NCI-H1048 (cell line): ENCODE results near the gene MPPED1.

Experiments
- DNase-seq: peaks from one replicate; lab custom pipeline; 2025; lab: John Stamatoyannopoulos, UW

The MPPED1 gene

DNA sequence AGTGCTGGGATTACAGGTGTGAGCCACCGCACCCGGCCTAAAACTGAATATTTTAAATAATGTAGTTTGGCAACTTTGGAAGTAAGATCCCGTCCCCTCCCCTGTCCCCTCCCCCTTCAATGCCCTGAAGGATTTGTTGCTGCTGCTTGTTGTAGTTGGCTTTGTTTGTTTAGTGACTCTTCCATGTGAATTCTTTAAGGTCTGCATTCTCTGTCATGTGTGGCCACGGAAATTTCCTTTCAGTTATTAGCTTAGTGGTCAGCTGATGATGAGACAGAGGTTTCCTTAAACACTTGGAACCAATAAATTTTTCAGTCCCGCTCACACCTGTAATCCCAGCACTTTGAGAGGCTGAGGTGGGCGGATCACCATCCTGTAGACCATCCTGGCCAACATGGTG lies 109.9 kb downstream of the MPPED1 start:
- no peak for DNase-seq

DNA sequence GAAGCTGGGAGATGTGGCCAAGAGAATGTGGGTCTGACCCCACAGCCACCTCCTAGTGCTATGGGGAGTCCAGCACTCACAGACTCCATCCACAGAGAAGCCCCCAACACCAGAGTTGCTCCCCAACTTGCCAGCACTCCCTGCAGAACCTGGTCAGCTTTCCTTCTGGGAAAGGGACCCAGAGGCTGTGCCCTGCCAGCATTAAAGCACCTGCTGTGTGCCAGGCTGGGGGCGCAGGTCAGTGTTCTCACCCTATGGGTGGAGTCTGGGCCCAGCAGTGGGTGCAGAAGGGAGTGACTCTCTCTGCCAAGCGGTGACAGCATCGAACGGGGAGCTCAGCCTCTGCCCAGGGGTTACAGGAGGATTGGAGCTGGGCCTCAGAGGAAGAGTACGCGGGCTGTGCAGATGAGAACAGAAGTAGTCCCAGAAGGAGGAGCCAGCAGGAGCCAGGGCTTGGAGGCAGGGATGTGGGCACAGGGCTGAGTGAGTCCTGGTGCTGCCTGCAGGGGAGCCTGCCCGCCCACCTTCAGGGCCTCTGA lies 114.4 kb downstream of the MPPED1 start:
- no peak for DNase-seq

DNA sequence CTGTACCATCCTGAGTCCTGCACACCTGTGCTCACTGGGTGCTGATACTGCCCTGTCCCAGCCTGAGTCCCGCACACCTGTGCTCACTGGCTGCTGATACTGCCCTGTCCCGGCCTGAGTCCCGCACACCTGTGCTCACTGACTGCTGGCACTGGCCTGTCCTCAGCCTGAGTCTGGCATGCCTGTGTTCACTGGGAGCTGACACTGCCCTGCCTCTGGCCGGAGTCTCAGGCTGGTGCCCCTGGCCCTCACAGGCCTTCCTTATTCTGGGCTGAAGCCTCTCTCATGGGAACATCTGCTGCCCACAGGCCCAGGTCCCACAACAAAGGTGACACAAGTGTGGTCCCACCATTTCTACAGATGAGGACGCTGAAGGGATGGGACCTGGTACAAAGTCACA lies 115.1 kb downstream of the MPPED1 start:
- DNase-seq: no peak

GRCh38 chr22:43528601-43529360 lies 117.0 kb downstream of the MPPED1 start:
- DNase-seq: no peak

DNA sequence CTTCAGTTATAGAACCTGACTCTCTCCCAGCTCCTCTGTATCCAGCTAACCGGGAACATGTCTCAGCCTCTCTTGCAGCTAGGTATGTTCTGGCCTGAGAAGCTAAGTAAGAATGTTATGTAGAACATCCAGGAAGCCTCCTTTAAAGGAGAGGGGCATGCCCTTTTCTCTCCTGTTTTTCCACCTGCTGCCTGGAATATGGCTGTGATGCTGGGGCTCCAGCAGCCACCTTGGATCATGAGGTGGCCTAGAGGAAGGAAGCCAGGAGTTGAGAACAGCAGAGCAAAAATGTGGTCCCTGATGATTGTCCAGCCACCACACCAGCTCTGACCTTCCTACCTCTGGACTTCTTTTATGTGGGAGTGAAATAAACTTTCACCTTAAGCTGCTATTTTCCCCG lies 117.6 kb downstream of the MPPED1 start:
- no peak for DNase-seq

DNA sequence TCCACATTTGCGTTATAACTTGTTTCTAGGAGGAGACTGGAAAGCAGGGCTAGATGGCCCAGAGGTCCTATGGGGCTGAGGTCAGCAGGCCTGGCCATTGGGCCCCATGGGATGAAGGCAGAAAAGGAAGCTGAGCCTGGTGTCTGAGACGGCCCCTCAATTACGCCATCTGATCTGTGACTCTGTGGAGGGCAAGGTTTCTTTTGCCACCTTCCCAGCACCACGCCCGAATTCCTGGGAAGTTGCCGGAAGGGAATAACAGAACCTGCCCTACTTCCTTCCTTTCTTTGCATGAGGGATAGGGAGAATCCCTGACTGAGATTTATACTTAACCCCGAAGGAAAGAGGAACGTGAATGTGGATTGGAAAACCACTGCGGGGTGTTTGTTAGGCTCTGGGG lies 118.1 kb downstream of the MPPED1 start:
- DNase-seq: no peak

GRCh38 chr22:43530349-43531201 lies 118.8 kb downstream of the MPPED1 start:
- DNase-seq: no peak

- no peak for DNase-seq
These were observed 119.8 kb downstream of the MPPED1 start for GRCh38 chr22:43531651-43532050.

DNA sequence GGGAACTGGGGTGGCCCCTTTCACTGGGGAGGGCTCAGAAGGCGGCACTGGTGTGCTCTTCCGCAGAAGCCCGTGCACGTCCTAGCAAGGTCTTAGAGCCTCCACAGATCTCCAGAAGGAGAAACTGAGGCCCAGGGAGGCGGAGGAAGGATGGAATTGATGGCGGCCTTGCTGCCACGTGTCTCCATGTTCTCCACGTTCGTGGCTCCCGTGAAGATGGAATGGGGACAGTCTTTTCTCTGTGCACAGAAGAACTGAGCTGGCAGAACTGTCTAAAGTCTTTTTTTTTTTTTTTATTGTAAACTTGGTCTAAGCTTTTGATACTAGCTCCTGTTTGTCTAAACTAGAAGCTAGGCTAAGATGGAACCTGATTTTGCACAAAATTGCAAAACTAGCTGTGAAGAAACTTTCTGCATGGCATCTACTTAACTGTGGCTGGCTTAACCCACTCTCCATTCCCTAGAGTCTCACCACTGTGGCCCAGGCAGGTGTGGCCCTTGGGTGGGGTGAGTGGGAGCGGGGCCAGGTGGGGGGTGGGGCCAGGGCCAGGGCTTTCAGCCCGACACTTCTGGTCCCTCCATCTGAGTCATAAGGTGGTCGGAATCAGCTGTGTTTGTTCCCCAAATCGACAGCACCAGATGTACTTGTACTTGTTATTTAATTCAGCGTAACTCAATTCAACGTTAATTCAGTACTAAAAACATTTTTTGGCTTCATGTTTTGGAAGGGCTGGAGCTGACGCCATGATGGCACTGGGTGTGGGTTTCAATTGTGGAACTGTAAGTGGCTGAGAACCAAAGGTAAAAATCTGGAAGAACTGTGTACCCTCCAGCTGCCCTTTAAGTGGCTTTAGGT lies 120.7 kb downstream of the MPPED1 start:
- no peak for DNase-seq

DNA sequence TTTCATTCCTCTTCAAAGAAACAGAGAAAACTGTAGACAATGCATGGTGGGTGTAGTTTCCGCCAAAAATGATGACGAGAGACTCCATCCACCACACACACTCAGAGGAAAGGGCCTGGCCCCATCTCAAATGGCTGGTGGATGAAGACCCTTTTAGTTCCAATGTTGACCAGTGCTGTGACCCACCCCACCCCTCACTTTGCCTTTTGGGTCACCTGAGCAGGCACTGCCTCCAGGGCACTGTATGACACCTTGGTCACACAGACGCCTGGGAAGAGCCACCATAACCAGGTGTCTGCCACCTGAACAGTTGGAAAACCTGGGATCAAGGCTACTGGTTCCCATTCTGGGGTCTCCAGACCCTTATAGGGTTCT lies 121.3 kb downstream of the MPPED1 start:
- DNase-seq: no peak

- no peak for DNase-seq
These were observed 122.0 kb downstream of the MPPED1 start for GRCh38 chr22:43533656-43534428.

DNA sequence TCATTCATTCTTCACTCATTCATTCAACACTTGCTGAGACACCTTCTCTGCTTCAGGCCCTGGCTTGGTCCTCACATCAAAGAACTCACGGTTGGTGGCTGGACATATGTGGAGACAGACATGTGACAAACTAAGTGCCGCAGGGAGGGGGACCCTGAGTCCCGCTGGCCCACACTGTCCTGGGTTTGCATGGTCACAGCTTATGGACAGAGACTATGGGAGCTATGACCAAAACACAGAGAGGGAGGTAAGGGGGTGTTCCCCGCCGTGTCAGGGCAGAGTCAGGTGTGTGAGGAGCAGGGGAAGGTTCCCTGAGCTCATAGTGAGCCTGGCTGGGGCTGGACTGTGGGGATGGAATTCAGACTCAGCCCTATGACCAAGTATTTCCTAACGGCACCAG lies 123.1 kb downstream of the MPPED1 start:
- no peak for DNase-seq

DNA sequence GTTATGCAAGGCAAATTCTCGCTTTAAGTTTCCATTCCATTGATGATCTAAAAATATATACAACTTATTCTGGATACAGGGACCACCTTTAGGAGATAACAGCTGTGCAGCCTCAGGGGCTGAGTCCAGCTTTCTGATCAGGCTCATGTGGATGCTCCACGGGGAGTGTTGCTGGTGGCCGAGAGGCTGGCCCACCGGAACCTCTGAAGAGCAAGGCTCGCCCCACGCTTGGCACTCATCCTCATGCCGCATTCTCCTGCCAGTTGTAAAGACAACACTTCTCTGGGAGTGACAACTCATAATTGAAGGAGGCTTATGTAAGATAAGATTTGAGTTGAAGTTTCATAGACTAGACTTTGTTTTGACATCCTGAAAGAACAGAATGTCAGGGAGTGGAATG lies 123.5 kb downstream of the MPPED1 start:
- DNase-seq: no peak

- DNase-seq: no peak
These were observed 123.9 kb downstream of the MPPED1 start for GRCh38 chr22:43535741-43536140.

GRCh38 chr22:43537019-43537585 lies 125.3 kb downstream of the MPPED1 start:
- DNase-seq: no peak

DNA sequence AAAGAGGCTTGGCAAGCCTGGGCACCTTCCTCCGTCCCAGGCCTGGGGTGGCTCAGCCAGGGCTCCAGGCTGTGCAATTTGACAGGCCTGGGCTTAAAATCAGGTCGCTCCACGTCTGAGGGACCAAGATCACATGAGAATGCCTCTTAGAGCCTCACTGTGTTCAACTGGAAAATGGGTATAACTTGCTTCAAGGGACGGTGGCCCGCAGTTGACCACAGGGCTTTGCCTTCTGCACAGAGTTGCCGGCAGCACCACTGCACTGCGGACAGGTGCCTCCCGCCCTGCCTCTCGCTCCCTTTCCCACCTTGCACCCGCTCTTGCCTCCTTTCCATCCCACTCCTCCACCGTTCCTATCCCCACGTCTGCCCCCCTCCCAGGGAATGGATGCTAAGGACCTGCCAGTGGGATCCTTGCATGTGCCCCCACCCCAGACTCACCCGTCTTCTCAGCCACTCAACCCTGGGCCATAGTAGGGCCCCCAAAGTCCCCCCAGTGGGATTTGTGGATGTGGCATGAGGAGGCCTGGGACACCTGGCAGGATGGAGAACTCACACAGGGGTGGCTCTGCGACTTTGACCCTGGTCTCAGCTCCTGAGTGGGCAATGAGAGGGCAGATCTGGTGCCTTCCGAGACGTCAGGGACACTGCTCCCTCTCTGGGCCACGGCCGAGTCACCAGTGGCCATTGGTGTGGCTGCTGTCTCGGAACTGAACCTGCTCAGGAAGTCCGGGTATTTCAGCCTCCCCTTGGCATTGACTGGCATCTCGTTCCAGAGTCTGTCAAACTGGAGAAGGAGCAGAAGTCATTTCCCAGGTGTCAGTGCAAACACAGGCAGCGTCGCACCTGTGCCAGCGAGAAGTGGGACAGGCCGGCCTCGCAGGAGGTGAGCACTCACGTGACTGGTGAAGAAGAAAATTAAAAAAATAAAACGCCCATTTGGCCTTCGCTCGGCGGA lies 128.0 kb downstream of the MPPED1 start:
- no peak for DNase-seq

- DNase-seq: no peak
These were observed 128.7 kb downstream of the MPPED1 start for GRCh38 chr22:43540529-43540923.

- DNase-seq: no peak
These were observed 129.2 kb downstream of the MPPED1 start for GRCh38 chr22:43541022-43541421.

GRCh38 chr22:43541462-43542407 lies 129.9 kb downstream of the MPPED1 start:
- no peak for DNase-seq
